Caco-2 (cell line): Measurements from ENCODE around the gene RNF187. TPM values are rescaled to one million over a fixed set of nuclear protein-coding genes. Genes with fewer than 3 reads are reported as not detected.

Experiments
- BruUV-seq: library from RNA; stranded (reverse); fragments of 400-500 nt; replicated peaks from 2 replicates; lab custom pipeline; 2021; lab: Mats Ljungman, UMichigan
- CTCF ChIA-PET: fragments of 300-600 bp; sonication (Branson Sonifier 250); formaldehyde crosslinking; loops from one replicate; lab custom pipeline; 2022; ENCODE audit warnings: antibody characterized with exemption; lab: Charles Lee
- POLR2A ChIA-PET: fragments of 300-600 bp; sonication (Branson Sonifier 250); formaldehyde crosslinking; loops from one replicate; lab custom pipeline; 2022; ENCODE audit warnings: antibody characterized with exemption; lab: Charles Lee
- DNase-seq, 2 experiments: peaks; one replicate each; pipeline versions ENCODE4 v3.0.0 to v3.0.0-alpha.2; 2020 to 2022
- H3K27me3 ChIP-seq: replicated peaks from 2 replicates; pipeline ENCODE4 v1.6.0; 2011; ENCODE audit warnings: low read length; ENCODE audit not compliant: control insufficient read depth, insufficient read depth
- H3K36me3 ChIP-seq: 2 replicates; pipeline ENCODE4 v1.5.1; 2011; ENCODE audit warnings: low read length; ENCODE audit not compliant: control insufficient read depth, insufficient read depth
- H3K4me1 ChIP-seq: fragments of 250-450 bp; sonication (Bioruptor Pico); 2 replicates; pipeline ENCODE4 v1.5.1; 2020; ENCODE audit warnings: mild to moderate bottlenecking
- H3K4me3 ChIP-seq: 2 replicates; pipeline ENCODE4 v1.5.1; 2011; ENCODE audit warnings: low read depth, mild to moderate bottlenecking, control low read depth, low read length
- H3K9me3 ChIP-seq: fragments of 250-450 bp; sonication (Bioruptor Pico); 2 replicates; pipeline ENCODE4 v1.5.1; 2020; ENCODE audit warnings: mild to moderate bottlenecking, moderate library complexity
- H3K27ac Mint-ChIP-seq: one replicate; pipeline ENCODE4 v1.8.0; 2022; ENCODE audit warnings: mixed read lengths; ENCODE audit not compliant: unreplicated experiment
- H3K27me3 Mint-ChIP-seq: one replicate; pipeline ENCODE4 v1.8.0; 2022; ENCODE audit warnings: mixed read lengths; ENCODE audit not compliant: insufficient read depth, unreplicated experiment
- H3K36me3 Mint-ChIP-seq: one replicate; pipeline ENCODE4 v1.8.0; 2022; ENCODE audit warnings: mild to moderate bottlenecking, mixed read lengths; ENCODE audit not compliant: insufficient read depth, unreplicated experiment
- H3K4me1 Mint-ChIP-seq: one replicate; pipeline ENCODE4 v1.8.0; 2022; ENCODE audit warnings: low read depth, mixed read lengths; ENCODE audit not compliant: unreplicated experiment
- H3K4me3 Mint-ChIP-seq: one replicate; pipeline ENCODE4 v1.8.0; 2022; ENCODE audit warnings: mild to moderate bottlenecking, moderate library complexity, mixed read lengths; ENCODE audit not compliant: unreplicated experiment
- H3K9me3 Mint-ChIP-seq: one replicate; pipeline ENCODE4 v1.8.0; 2022; ENCODE audit warnings: mixed read lengths; ENCODE audit not compliant: unreplicated experiment
- intact Hi-C: fragments of 100-400 bp; cut with micrococcal nuclease; formaldehyde crosslinking; loops from one replicate; pipeline ENCODE4 v1.10.0; 2022; ENCODE audit not compliant: unreplicated experiment
- total RNA-seq: library from RNA; stranded (reverse); gene quantifications from 2 replicates; pipeline ENCODE4 v1.2.3, GENCODE V29; 2022
- TF ChIP-seq, protein P1 (sequence below), 2 experiments: fragments of 200-600 bp in 1 of 2; IDR thresholded peaks; 1 replicate in 1 of 2; 2 replicates in 1 of 2; pipeline versions ENCODE4 v1.5.1 to v1.8.0; 2011 to 2022; ENCODE audit warnings: antibody characterized with exemption in 1 of 2, control low read depth in 1 of 2, inconsistent platforms in 1 of 2, low read depth in 1 of 2, low read length in 1 of 2, mild to moderate bottlenecking in 1 of 2, moderate library complexity in 1 of 2; ENCODE audit not compliant: insufficient read depth in 1 of 2, severe bottlenecking in 1 of 2, unreplicated experiment in 1 of 2

RNF187 gene
- total RNA-seq, 1 experiment from 2014 or later = 164 TPM

DNA sequence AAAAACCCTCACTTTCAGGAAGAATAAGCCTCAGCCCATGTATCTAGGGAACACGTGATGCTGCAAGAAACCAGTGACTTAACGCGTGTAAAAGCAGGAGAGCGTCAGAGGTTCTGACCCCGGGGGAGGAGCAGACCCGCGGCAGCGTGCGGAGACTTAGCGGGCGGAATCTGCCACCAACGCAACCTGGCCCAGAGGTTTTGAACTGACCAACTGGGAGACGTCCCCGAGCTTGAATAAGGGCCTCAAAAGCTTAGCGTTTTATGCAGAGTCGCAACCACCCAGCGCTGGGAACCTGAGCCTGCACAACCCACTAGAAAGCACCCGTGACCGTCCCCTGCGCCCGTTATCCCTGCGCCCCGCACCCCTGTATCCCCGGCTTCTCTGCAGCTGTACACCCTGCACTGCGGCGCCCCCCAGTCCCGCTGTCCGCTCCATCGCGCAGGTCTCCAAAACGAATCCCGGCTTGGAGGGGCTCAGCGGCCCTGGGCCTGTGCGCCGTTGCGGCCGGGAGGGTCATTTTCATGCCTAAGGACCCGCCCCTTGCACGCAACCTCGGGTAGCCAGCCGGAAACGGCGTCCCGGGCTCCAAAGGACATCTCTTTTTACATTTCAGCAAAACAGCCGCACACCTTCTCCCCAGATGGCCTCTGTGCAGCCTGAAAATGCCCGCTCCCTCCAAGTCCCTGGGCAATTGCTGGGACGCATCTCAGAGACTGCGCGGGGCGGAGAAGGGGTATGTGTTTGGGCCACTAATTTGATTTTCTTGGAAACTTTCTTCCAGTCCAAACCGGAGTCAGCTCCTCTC, 41.1 kb upstream of the RNF187 start:
- no peaks in the 10 kb centered on the region for H3K27me3 ChIP-seq
- H3K4me3 Mint-ChIP-seq = peak overlapping the region; percentile 73
- no TSS peak for BruUV-seq

DNA sequence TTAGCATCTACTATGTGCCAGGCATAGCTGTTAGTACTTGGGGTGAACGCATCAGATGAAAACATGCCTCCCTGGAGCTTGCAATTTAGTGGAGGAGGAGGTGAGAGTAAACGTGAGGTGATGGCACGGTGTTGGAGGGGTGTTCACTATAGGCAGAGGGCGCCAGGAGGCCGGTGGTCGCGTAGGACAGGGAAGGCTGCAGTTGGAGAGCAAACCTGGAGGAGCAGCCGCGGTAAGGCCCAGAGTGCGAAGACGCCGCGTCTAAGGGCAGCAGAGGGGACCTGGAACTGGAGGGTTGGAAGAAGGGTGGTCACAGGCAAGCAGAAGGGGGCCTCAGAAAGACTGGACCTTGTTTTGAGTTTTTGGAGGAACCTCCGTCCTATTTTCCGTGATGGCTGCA, 40.3 kb upstream of the RNF187 start:
- no peaks in the 10 kb centered on the region for H3K9me3 Mint-ChIP-seq
- TF ChIP-seq, protein P1, sequence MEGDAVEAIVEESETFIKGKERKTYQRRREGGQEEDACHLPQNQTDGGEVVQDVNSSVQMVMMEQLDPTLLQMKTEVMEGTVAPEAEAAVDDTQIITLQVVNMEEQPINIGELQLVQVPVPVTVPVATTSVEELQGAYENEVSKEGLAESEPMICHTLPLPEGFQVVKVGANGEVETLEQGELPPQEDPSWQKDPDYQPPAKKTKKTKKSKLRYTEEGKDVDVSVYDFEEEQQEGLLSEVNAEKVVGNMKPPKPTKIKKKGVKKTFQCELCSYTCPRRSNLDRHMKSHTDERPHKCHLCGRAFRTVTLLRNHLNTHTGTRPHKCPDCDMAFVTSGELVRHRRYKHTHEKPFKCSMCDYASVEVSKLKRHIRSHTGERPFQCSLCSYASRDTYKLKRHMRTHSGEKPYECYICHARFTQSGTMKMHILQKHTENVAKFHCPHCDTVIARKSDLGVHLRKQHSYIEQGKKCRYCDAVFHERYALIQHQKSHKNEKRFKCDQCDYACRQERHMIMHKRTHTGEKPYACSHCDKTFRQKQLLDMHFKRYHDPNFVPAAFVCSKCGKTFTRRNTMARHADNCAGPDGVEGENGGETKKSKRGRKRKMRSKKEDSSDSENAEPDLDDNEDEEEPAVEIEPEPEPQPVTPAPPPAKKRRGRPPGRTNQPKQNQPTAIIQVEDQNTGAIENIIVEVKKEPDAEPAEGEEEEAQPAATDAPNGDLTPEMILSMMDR (IDR thresholded peaks at IDR 0.05; ENCODE audit: insufficient read depth in 1 of 2, low read depth in 1 of 2, low read length in 1 of 2, severe bottlenecking in 1 of 2, unreplicated experiment in 1 of 2) = no peak

More for the DNA sequence above, 41.1 kb upstream of the RNF187 start:
- ChIA-PET CTCF (no interaction called here), POLR2A (no interaction called here)
- TF ChIP-seq, protein P1 (IDR thresholded peaks at IDR 0.05; ENCODE audit: insufficient read depth in 1 of 2, low read depth in 1 of 2, low read length in 1 of 2, severe bottlenecking in 1 of 2, unreplicated experiment in 1 of 2) = no peak
- H3K4me1 ChIP-seq = peaks cover 30% of the 10 kb centered on the region
- peak in 1 of 2 experiments; percentile 28 for DNase-seq
- no peaks in the 10 kb centered on the region for H3K36me3 ChIP-seq
- peak overlapping the region; percentile 47 for H3K27ac Mint-ChIP-seq
- peaks cover 18% of the 10 kb centered on the region for H3K4me1 Mint-ChIP-seq
- H3K4me3 ChIP-seq = peak overlapping the region; percentile 36
- H3K36me3 Mint-ChIP-seq = peaks cover 13% of the 10 kb centered on the region
- H3K9me3 Mint-ChIP-seq = no peaks in the 10 kb centered on the region
- H3K27me3 Mint-ChIP-seq = no peaks in the 10 kb centered on the region
- no peaks in the 10 kb centered on the region for H3K9me3 ChIP-seq
- intact Hi-C loops = no loop called here

DNA sequence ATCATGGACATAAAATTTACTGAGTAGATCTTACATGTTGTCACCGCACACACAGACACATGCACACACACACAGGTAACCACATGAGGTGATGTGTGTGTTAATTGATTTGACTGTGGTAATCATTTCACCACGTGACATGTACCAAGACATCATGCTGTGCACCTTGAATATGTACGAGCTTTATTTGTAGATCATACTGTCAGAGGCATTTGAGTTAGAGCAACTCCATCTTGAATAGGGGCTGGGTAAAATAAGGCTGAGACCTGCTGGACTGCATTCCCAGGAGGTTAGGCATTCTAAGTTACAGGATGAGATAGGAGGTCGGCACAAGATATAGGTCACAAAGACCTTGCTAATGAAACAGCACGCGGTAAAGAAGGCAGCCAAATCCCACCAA, 38.8 kb upstream of the RNF187 start:
- ChIA-PET CTCF (no interaction called here), POLR2A (interaction anchor here (0.8 kb wide), 1 partner anchor 9 kb away, joined by 5 read pairs; a partner anchor contains a TSS)
- peaks cover 19% of the 10 kb centered on the region for H3K4me1 ChIP-seq
- DNase-seq = peak in 1 of 2 experiments; percentile 37
- intact Hi-C loops = no loop called here
- no peak overlapping the region for H3K4me3 ChIP-seq
- H3K9me3 ChIP-seq = no peaks in the 10 kb centered on the region
- no peaks in the 10 kb centered on the region for H3K27me3 ChIP-seq
- peaks cover 32% of the 10 kb centered on the region for H3K36me3 Mint-ChIP-seq
- H3K27ac Mint-ChIP-seq = peak overlapping the region; percentile 72
- TF ChIP-seq, protein P1 (IDR thresholded peaks at IDR 0.05; ENCODE audit: insufficient read depth in 1 of 2, low read depth in 1 of 2, low read length in 1 of 2, severe bottlenecking in 1 of 2, unreplicated experiment in 1 of 2) = no peak
- peaks cover 31% of the 10 kb centered on the region for H3K4me1 Mint-ChIP-seq
- H3K9me3 Mint-ChIP-seq = no peaks in the 10 kb centered on the region
- H3K4me3 Mint-ChIP-seq = no peak overlapping the region
- H3K27me3 Mint-ChIP-seq = no peaks in the 10 kb centered on the region
- BruUV-seq = no TSS peak
- no peaks in the 10 kb centered on the region for H3K36me3 ChIP-seq

More for the DNA sequence above, 40.3 kb upstream of the RNF187 start:
- H3K4me3 ChIP-seq = no peak overlapping the region
- no peaks in the 10 kb centered on the region for H3K27me3 Mint-ChIP-seq
- H3K27ac Mint-ChIP-seq = peak overlapping the region; percentile 48
- peaks cover 21% of the 10 kb centered on the region for H3K4me1 Mint-ChIP-seq
- POLR2A ChIA-PET = no interaction called here
- no peak overlapping the region for H3K4me3 Mint-ChIP-seq
- peaks cover 30% of the 10 kb centered on the region for H3K4me1 ChIP-seq
- H3K9me3 ChIP-seq = no peaks in the 10 kb centered on the region
- peaks cover 16% of the 10 kb centered on the region for H3K36me3 Mint-ChIP-seq
- H3K27me3 ChIP-seq = no peaks in the 10 kb centered on the region
- CTCF ChIA-PET = no interaction called here
- BruUV-seq = no TSS peak
- DNase-seq = no peak
- H3K36me3 ChIP-seq = no peaks in the 10 kb centered on the region
- intact Hi-C loops = no loop called here
